GM18519 (cell line): ENCODE measurements around the gene SORT1.
A peak's percentile ranks its signal among the peaks of the same experiment; 100 is the strongest.
"Not testable (repeated sequence)": the region's sequence is repeated elsewhere in the genome, so short reads cannot be mapped to it uniquely, and the experiment has no call there.

Source experiments
- ATAC-seq: cut with Tn5 transposase; IDR thresholded peaks from one replicate; pipeline ENCODE4 v1.9.1; 2021; ENCODE audit warnings: mild to moderate bottlenecking, moderate library complexity; ENCODE audit not compliant: unreplicated experiment, low FRiP score

The SORT1 gene

DNA sequence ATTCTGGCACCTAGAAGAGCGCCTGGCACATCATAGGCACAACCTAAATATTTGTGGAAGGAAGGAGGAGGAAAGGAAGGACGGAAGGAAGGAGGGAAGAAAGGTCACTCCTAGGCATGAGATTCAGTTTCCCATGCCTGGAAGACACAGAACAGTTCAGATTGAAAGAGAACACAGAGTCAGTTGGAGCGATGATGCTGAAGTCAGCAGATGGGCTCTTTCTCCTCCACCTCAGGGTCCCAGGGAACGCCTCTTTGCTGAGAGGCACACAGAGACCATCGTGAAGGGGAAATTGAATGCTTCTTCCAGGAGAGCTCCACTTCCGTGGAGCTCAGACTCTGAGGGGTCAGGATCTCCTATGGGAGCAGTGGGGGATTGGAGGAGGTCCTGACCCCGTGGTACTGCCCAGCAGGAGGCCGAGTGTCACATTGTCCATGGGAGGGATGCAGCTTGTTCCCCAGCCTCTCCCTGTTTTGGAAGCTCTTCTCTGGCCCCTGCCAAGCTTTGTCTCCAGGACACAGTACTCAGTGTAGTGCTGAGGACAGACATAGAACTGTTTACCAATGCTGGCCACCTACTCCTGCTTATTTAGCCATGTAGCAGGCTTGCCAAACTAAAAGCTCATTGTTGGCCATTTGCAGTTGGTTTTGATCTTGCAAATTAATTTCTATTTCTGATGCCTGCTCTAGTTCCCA, 93.3 kb downstream of the SORT1 start:
- ATAC-seq = no peak

DNA sequence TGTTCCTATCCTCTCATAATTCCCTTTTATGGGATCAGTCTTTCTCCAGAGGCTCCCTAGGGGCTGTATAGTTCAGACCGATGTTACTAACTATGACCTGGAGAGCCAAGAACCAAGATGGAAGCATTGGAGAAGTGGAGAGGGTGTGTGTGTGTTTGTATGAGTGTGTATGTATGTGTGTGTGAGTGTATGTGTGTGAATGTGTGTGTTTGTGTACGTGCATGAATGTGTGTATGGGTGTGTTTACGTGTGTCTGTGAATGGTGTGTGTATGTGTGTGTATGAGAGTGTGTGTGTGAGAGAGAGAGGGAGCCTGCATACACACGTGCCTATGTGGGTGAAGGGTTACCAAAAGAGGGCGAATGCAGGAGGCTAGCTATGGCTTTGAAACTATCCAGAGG, 95.8 kb downstream of the SORT1 start:
- no peak for ATAC-seq

DNA sequence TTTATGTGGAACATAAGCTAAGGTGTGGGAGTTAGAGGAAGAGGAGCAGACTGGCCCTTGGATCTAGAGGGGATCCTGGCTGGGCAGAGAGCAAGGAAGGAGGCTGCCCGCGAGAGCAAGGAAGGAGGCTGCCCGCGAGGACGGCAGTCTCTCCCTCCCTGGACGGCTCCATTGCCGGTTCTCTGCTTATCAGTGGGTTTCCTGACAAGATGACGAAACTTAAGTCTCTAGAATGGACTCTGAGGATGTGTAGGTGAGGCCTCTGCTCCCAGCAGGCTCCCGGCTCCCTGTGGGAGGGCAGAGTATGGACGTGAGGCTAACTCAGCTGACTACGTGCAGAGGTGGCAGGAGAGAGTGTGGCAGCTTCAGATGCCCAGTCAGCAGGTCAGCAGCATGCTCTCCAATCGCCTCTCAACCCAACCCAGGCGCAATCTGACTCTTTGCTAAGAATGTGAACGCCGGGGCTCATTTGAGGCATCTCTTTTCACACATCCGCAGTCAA, 97.0 kb downstream of the SORT1 start:
- no peak for ATAC-seq

DNA sequence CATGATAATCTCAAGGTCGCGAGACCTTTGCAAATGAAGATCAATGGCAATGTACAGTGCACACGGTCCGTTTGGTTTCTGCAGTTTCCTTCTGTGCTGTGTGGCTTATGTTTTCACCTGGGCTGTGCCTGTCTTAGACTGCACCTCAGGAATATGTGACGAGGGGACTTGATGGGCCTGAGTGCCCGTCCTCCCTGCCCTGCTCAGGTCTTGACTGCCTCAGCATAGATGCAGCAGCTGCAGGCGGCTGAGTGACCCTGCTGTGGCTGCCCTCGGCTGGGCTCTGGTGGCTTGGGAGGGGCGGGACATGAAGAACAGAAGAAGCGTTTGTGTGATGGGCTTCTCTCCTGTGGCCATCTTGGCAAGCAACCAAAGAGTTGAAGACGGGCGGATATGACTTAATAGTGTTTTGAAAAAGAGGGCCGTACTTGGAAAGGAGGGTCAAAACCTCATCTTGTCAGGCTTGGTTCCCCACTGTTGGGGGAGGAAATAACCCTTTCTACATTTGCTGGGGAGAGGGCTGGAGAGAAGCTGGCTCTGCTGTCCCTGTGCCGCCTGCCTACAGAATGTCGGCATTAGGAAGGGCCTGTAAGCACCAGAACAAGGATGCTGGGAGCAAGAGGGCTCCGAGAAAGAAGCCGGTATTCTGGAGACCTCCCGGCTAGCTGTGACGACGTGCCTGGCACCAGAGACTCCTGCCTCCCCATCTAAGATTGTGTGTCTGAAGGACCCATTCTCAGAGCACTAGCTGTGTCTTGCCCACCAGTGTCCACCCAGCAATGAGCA, 98.0 kb downstream of the SORT1 start:
- no peak for ATAC-seq

DNA sequence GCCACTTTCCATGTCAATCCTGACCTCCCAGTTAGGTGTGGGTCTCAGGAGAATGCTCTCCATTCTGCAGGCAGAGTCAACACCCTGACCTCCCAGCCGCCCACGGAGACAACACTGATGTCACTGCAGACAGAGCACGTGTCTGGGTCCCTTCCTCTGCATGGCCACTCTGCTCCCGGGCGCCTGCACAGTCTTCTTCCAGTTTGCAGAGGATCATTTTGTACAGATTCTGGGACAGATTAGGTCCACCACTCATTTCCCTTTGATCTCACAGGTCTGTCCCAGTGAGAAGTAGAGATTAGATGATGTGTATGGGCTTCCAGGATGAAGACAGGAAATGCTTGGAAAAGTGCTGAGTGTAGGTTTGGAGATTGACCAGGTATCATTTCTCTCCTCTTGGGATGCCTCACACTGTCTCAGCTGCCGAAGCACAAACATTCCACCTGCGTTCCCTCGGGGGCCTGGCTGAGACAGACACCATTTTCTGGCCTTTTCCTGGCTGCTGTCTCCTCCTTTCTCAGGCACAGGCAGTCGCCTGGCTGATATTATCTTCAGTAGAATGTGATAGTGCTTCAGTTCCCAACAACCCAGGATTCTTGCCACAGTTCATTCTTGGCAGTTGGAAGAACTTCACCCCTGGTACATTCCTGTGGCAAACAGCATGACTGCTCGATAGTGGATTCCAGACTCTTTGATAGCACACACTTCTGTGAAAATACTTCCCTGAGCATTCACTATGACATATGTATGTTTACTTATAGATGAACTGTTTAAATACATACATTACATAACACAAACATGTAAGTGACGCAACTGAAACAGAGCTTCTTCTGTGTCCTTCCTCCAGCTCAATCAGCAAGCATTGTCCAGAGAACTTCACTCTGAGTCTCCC, 98.8 kb downstream of the SORT1 start:
- no peak for ATAC-seq

DNA sequence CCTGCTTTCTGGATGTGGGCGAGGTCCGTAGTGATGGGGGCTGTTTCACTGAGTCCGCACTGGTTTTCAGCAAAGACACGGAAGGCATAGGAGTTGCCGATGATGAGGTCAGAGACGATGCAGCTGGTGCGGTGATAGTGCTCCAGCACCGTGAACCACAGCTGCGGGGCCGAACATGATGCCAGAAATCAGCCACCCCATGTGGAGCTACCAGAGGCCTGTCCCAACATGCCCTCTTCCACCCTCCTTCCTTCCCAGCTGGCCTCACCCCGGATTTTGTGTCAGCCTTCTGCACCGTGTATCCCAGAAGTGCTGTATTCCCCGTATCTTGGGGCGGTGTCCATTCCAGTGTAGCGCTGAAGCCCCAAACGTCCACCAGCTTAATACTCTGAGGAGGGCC, 100.9 kb downstream of the SORT1 start:
- ATAC-seq = no peak

DNA sequence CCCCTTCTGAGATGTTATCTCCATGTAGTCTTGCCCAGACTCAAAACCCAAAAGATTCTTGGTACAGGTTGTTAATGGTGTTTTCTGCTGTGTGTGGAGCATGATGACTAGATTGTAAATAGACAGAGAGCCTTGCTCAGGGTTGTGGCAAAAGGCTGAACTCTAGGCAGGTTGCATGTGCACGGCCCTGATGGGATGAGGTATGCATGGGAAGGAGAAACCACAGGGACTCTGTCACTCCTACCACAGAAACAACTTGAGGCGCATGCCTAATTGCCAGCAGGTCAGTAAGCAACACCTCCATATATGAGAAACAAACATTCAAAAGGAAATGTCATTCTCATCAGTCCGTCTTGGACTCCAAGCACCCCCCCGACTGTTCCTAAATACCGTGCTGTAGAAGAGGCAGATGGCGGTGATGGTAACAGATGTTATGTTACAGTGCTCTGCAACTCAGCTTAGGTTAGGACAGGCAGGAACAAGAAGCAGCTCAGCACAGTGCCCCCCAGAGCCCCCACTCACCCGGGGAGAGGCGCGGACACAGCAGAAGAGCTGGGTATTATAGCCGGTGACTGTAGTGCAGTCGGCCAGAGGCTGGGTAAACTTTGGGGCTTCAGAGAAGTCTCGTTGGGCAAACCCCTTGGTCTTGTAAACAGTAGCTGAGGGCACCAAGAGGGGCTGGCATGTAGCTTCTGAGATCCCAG, 101.9 kb downstream of the SORT1 start:
- ATAC-seq = no peak

DNA sequence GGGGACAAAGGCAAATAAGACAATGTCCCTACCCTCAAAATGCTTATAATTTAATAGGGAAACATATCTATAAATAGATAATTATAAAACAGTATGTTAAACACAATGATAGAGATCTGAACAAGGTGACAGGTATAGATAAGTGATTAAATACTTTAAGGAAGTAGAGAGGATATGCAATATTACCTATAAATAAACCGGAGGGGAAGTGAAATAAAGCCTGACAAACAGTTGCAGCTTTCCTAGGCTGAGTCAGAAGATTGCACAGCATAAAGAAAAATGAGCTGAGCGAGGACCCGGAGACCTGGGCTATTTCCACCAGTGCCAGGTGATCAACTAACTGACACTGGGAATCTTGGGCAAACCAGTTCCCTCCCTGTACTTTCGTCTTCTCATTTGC, 103.2 kb downstream of the SORT1 start:
- no peak for ATAC-seq

DNA sequence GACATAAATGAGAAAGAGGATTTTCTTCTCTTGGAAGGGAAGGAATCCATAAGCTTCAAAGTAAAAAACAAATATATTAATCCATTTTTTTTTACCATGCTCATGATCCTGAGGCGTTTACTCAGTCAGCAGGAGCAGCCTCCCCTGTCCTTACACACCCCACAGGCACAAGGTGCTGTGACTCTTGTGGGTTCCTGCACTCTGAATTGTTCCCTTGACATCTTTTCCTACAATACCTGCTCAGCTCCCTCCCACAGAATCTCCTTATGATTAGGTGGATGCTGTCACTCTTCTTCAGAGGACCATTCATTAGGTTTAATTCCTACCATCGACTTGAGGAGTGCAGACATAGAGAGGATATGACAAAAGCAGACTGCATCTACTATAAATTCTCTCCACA, 104.7 kb downstream of the SORT1 start:
- no peak for ATAC-seq

DNA sequence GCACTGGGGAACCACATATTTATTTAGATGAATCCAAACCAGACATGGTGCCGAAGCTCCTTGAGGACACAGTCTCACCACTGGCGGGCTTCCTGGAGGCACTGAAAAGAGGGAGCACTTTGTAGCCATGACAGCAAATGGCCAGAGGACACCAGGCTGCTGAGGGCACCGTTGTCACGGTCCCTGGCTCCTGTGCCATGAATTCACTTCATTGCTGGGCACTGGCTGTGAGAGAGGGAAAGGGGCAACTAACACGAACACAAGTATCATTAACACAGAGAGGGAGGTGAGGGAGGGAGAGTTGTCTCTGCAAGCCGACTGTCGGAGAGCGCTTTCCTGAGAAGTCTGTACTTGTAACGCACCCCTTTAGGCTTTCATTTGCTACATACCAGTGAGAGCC, 105.4 kb downstream of the SORT1 start:
- ATAC-seq = no peak

DNA sequence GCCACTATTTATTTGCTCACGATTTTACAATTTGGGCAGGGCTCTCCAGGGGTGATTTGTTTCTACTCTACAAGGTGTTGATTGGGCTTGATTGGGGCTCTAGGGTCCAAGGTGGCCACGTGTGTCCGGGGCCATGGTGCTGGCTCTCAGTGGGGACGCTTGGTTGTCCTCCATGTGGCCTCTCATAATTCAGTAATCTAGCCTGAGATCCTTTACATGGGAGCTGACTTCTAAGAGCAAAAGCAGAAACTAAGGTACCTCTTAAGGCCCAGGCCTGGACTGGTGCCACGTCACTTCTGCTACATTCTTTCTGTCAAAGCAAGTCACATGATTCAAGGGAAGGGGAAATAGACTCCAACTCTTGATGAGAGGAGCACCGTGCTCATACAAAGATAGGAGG, 106.7 kb downstream of the SORT1 start:
- ATAC-seq = no peak

DNA sequence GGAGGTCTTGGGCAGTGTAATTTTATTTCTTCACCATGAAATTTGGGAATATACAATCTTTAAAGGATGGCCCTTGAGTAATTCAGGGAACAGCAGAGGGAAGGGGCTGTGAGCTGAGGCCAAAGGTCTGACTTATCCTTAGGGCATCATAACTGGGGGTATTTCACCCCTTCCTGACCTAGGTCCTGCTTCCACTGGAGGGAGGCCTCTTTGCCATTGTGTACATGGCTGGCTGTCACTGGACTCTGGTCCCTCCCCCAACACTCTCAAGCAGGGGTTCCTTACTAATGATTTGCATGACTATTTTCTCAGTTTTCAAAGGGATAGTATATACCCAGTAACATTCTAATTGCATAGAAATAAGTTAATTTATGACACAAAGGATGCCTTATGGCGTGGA, 107.6 kb downstream of the SORT1 start:
- ATAC-seq = no peak

DNA sequence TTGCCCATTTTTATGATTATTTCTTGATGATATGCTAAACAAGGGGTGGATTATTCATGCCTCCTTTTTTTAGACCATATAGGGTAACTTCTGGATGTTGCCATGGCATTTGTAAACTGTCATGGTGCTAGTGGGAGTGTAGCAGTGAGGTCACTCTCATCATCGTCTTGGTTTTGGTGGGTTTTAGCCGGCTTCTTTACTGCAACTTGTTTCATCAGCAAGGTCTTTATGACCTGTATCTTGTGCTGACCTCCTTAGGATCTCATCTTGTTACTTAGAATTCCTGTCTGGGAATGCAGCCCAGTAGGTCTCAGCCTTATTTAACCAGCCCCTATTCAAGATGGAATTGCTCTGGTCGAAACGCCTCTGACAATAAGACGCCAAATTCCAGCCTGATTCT, 111.0 kb downstream of the SORT1 start:
- ATAC-seq = not testable (repeated sequence)

DNA sequence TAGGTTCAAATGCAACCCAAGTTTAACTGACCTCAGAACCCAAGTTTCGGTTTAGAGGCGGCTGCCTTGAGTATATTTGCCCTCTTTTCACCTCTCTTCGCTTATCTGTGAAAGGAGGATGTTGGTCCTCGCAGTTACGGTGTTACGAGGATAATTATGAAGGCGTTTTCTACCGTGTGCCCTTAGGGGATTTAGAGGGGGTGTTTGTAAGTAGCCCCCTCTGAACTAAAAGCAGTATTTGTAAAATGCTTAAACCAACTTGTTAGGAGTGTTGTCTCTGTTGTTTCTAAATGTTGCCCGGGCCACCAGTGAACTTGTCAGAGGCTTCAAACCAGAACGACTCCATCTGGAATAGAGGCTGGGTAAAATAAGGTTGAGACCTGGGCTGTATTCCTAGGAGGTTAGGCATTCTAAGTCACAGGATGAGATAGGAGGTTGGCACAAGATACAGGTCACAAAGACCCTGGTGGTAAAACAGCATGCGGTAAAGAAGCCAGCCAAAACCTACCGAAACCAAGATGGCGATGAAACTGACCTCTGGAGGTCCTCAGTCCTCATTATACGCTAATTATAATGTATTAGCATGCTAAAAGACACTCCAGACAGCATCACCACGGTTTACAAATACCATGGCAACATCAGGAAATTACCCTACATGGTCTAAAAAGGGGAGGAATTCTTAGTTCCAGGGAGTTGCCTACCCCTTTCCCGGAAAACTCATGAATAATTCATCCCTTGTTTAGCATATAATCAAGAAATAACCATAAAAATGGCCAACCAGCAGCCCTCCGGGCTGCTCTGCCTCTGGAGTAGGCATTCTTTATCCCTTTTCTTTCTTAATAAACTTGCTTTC, 113.7 kb downstream of the SORT1 start:
- ATAC-seq = no peak

DNA sequence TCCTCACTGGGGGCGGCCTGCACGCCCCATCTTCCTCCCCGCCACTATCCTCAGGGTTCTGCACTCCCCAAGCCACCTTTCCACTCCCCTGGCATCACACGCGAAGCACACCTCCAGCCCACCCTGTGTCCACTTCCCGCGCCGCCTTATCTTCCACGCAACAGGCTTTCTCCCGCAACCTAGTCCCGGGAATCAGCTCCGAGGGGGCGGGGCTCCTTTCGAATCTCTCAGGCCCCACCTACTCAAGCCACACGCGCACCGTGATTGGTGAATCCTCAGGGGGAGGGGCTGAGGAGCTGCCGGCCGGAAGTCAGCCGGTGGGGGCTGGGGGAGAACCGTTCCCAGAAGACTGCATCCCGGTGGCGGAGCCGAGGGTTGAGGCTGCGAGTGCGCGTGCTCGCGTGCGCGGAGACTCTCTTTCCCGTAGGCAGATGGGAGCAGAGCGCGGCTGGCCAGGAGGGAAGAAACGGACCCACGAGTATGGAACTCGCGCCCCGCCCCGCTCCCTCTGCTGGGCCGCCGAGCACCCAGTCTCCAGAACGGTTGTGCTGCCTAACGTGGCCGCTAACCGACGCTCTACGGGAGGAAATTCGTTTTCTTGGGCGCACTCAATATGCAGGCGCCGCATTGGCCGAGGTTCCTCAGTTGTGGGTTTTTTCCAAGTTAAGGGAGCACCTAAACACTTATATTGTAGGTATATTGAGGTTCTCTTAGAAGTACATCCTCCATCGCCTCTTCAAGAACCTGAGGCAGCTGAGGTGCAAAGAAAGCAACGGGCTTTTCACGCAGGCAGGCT, 114.6 kb downstream of the SORT1 start, which contains the start of gene PSRC1:
Gene PSRC1, minus strand, starts transcription at position 194 of the 796 bp plus-strand sequence.
- ATAC-seq = peak; percentile 78

DNA sequence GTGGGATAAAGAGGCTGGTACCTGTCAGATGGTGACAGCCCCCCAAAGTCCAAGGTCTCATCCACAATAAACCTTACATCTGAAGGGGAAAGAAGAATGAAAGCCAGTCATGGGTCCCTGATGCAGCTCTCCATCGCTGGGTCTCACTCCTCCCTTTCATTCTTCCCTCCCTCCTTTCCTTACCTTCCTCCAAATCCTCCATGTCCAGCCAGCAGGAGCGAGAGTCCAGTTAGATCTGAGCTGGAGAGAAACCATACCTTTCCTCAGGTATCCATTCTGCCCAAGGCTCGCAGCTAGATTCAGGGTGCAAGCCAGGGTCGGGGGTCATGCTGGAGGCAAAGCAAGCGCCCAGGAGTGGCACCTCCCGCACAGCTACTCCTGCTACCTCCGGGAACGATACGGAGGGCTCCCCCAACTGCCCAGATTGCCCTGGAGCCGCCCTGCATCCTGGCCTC, 115.2 kb downstream of the SORT1 start:
- no peak for ATAC-seq

DNA sequence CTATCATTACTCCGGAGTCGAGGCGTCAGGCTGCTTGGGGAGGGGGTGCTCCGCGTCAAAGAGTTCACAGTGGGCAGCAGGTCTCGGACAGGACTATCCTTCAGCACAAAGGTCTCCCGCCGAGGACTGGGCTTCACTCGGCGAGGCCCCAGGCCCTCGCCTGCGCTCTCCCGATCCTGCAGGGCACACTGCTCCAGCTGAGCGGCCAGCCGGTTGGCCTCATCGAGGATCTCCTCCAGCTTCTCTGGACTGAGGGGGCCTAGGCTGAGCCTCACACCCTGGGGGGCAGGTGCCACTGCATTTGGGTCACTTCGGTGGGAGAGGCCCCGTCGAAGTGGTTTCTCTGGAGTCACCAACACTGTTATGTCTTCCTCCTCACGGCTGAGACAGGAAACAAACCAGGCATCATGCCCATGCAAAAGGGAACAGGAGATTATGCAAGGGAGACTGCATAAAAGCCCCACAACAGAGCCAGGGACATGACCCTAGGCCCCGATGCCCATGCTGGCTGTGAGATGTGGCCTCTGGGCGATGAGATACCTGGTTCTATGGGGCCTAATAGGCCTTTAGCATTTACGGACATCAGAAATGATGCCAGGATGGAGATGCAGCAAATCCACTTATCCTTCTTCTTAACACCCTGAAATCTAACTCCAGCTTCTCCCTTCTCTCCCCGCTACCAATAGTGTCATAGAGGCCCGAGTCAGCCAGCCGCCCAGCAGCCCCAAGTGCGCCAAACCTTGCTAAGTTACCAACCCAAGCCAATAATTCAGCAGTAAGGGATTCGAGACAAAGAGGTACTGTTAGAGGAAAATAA, 115.8 kb downstream of the SORT1 start:
- ATAC-seq = no peak

DNA sequence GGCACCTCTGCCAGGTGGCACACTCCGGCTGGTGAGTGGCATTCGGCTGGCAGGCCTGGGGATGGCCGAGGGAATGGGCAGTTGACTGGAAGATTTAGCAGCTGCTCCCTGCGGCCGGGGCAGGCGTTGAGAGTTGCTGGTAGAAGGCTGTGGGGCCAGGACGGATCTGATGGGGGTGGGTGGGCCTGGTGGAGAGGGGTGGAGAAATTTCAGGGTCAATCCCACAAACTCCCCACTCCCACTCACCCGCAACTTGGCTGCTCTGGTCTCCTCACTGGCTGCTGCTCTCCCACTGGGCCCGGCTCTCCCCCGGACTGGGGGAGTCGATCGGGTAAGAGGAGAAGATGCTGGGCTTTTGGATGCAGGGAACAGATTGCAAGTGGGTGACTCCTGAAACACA, 116.9 kb downstream of the SORT1 start:
- ATAC-seq = no peak
